Measurements from ENCODE around the gene GALNT9.

GRCh38 chr12:132315951-132316350 lies 13.4 kb downstream of the GALNT9 start:
- TF ChIP-seq CTCF (IDR thresholded peaks at IDR 0.05) (no peak), EZH2 (IDR thresholded peaks at IDR 0.05; ENCODE audit: borderline replicate concordance, insufficient read depth, low read depth, low read length, poor library complexity, severe bottlenecking) (no peak)

Data from B cell (primary cell).